Gastroesophageal sphincter (tissue), 3 donors: ENCODE results near the gene DNAH8.

Experiments used
- CTCF ChIP-seq, 4 experiments: fragments of 200-600 bp in 2 of 4; fragments of 450-650 bp in 2 of 4; sonication (generic) in 1 of 4; IDR thresholded peaks; one replicate each; pipeline ENCODE4 v1.5.1; 2017 to 2019; ENCODE audit warnings: antibody characterized with exemption in 4 of 4, mild to moderate bottlenecking in 2 of 4, moderate library complexity in 2 of 4
- POLR2AphosphoS5 ChIP-seq: sonication (generic); formaldehyde crosslinking; IDR thresholded peaks from one replicate; pipeline ENCODE4 v1.6.1; 2017; ENCODE audit warnings: antibody characterized with exemption

- TF ChIP-seq POLR2AphosphoS5 (no peak), CTCF (IDR thresholded peaks at IDR 0.05) (no peak)
These were observed 26.5 kb upstream of the DNAH8 start for GRCh38 chr6:38688579-38689087.
